Measurements from ENCODE around the gene RPS5. TPM values are rescaled to one million over a fixed set of nuclear protein-coding genes. Genes with fewer than 3 reads are reported as not detected.

The RPS5 gene
- total RNA-seq, 1 experiment from 2014 or later = 1,487 TPM

GRCh38 chr19:58355908-58356765 lies 30.9 kb upstream of the RPS5 start:
- DNase-seq (ENCODE audit: low read depth, low spot score) = no peak
- Histone ChIP-seq H3K27ac (ENCODE audit: low read length) (no peak overlapping the region), H3K4me1 (ENCODE audit: control insufficient read depth, insufficient read depth, low read length) (no peaks in the 10 kb centered on the region), H3K4me3 (ENCODE audit: low read depth in 2 of 2, low read length in 2 of 2) (no peak overlapping the region), H3K36me3 (ENCODE audit: control insufficient read depth, insufficient read depth, low read length) (no peaks in the 10 kb centered on the region), H3K27me3 (ENCODE audit: control insufficient read depth, insufficient read depth, low read length) (no peaks in the 10 kb centered on the region), H3K9me3 (ENCODE audit: control insufficient read depth, insufficient read depth, low read depth, low read length) (no peaks in the 10 kb centered on the region)
- no peak for TF ChIP-seq POLR2AphosphoS5 (IDR thresholded peaks at IDR 0.05; ENCODE audit: low read depth, low read length)
- no peak for TF ChIP-seq TCF7L2 (IDR thresholded peaks at IDR 0.05; ENCODE audit: low read depth, low read length)
- no peak for TF ChIP-seq REST (IDR thresholded peaks at IDR 0.05; ENCODE audit: insufficient read depth in 1 of 2, low read depth in 2 of 2, low read length in 1 of 2)
- TF ChIP-seq SIN3A (IDR thresholded peaks at IDR 0.05; ENCODE audit: borderline replicate concordance, insufficient read depth, low read depth, low read length) = no peak
- TF ChIP-seq CTCF (IDR thresholded peaks at IDR 0.05) = no peak
- intact Hi-C loops (cut with micrococcal nuclease; ENCODE audit: unreplicated experiment) = no loop called here
- POLR2A ChIA-PET = no interaction called here
- no TSS peak for BruUV-seq (replicated peaks)
- CTCF ChIA-PET = no interaction called here
- in situ Hi-C loops (cut with HindIII; ENCODE audit: low pct_unique_long_range_greater_than_20kb, low sequenced_read_pairs) = no loop called here
- ATAC-seq = no peak

GRCh38 chr19:58356766-58357480 lies 30.1 kb upstream of the RPS5 start:
- no peak for ATAC-seq
- Histone ChIP-seq H3K4me1 (ENCODE audit: control insufficient read depth, insufficient read depth, low read length) (peaks cover 6% of the 10 kb centered on the region; the same call in 1 of the 2 replicates), H3K27me3 (ENCODE audit: control insufficient read depth, insufficient read depth, low read length) (no peaks in the 10 kb centered on the region), H3K9me3 (ENCODE audit: control insufficient read depth, insufficient read depth, low read depth, low read length) (no peaks in the 10 kb centered on the region), H3K4me3 (ENCODE audit: low read depth in 2 of 2, low read length in 2 of 2) (no peak overlapping the region), H3K27ac (ENCODE audit: low read length) (no peak overlapping the region), H3K36me3 (ENCODE audit: control insufficient read depth, insufficient read depth, low read length) (no peaks in the 10 kb centered on the region)
- ChIA-PET POLR2A (no interaction called here), CTCF (no interaction called here)
- no TSS peak for BruUV-seq (replicated peaks)
- intact Hi-C loops (cut with micrococcal nuclease; ENCODE audit: unreplicated experiment) (no loop called here), in situ Hi-C loops (cut with HindIII; ENCODE audit: low pct_unique_long_range_greater_than_20kb, low sequenced_read_pairs) (no loop called here)
- DNase-seq (ENCODE audit: low read depth, low spot score) = no peak
- TF ChIP-seq CTCF (IDR thresholded peaks at IDR 0.05) = no peak
